ENCODE results near the gene DAPL1.
"Not testable (repeated sequence)": the region's sequence is repeated elsewhere in the genome, so short reads cannot be mapped to it uniquely, and the experiment has no call there.

Gene DAPL1

DNA sequence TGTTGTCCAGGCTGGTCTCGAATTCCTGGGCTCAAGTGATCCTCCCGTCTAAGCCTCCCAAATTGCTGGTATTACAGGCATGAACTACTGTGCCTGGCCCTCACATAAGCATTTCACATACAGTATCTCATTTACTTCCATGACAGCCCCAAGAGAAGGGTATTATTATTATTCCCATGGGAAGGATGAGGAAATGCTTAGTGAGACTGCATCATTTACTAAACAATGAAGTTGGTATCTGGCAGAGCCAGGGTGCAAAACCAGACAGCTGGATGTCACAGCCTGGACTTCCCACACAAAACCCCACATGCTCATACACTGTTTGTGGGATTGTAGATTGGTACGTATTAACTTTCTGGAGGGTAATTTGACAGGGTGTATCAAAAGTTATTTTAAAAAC lies 29.9 kb downstream of the DAPL1 start:
- DNase-seq: no peak

GRCh38 chr2:158826965-158827364 lies 31.8 kb downstream of the DAPL1 start:
- no peak for DNase-seq

DNA sequence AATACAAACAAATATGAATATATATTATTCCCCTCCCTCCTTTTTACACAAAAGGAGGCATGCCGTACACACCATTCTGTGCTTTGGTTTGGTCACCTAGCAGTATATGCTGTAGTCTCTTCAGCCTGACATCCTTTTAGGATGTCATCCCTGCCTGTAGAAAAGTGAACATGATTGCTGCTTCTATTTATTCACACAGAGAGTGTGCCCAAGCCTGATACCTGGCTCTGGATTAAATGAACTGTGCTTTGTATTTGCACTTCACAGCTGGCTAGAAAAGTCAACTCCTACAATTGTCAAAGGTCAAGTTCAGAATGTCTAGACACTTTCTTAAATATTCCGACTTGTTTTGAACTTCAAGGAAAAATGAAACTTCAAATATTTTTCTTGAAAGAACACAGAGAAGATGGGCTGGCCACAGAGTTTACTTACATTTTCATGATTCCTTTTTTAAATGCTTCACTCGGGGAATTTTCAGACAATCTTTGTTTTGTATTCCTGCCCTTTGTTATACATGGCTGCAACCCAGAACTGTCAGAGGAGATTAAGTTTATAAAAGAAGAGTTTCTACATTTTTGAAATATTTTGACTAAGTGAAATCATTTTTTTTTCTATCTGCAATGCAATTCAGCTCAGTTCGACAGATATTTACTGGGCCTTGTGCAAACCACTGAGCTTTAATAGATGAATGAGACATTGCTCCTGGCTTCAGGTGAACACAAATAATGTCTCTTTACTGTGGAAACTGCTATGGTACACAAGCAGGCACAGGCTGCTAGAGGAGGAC lies 33.5 kb downstream of the DAPL1 start:
- DNase-seq: no peak

GRCh38 chr2:158829167-158829566 lies 34.0 kb downstream of the DAPL1 start:
- DNase-seq: no peak

DNA sequence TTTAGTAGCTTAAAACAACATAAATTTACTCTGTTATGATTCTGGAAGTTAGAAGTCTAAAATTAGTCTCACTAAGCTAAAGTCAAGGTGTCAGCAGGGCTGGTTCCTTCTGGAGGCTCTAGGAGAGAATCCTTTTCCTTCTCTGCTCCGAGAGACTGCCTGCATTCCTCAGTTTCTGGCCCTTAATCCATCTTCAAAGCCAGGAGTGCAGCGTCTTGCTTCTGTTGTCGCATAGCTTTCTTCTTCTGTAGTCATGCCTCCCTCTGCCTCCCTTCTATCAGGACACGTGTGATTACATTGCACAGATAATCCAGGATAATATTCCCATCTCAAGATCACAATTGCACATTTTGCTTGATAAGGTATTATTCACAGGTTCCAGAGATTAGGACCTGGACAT lies 35.1 kb downstream of the DAPL1 start:
- no peak for DNase-seq

DNA sequence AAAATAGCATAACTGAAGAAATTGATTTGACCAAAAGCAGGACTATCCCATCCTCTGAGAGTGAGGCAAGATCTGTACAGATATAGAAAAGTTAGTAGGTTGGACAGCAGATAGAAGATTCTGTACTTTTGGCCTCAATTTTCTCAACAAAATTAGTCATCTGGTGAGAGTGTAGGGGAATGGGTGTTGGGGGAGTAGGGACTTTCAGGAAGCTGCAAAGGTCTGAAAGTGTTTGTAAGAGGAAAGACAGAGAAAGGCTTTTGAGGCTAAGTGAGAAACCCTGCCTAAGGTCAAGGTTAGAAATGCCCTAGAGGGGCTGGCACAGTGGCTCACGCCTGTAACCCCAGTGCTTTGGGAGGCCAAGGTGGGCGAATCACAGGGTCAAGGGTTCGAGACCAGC lies 40.3 kb downstream of the DAPL1 start:
- no peak for DNase-seq

- no peak for DNase-seq
Observed at GRCh38 chr2:158837645-158838044, 42.5 kb downstream of the DAPL1 start.

DNA sequence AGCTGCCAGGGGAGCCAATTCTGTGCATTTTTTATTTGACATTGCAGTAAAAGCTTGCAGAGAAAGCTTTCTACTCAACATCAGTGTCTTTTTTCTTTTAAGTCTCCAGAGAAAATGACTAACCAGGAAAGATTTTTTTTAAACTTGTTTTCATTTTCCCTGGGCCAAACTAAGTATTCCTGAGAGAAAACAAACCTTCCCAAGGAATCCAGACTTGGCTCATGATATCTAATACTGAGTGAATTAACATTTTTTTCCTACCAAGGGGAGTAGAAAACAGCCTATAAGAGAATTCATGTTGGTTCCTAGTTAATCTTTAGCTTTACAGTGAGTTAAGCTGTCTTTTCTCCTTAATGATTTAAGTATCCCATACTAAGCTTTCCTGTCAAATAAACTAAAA lies 46.7 kb downstream of the DAPL1 start:
- no peak for DNase-seq

DNA sequence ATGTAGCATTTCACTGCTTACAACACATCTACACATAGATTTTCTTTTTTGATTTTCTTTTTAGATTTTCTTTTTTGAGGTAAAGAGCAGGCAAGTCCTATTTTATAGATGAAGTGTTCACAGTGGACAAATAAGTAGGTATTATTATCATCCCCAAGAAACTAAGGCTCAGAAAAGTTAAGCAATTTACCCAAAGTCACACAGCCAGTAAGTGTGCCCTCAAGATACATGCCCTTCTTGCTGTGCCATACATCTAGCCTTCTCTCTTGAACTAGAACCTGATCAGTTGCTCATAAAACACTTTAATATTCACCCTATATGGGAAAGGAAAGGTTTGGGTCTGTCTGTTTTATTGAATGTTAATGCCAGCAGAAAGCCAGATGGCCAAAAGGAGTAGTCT lies 50.3 kb downstream of the DAPL1 start:
- DNase-seq: no peak

GRCh38 chr2:158845859-158846258 lies 50.7 kb downstream of the DAPL1 start:
- no peak for DNase-seq

GRCh38 chr2:158847526-158847925 lies 52.4 kb downstream of the DAPL1 start:
- DNase-seq: not testable (repeated sequence)

DNA sequence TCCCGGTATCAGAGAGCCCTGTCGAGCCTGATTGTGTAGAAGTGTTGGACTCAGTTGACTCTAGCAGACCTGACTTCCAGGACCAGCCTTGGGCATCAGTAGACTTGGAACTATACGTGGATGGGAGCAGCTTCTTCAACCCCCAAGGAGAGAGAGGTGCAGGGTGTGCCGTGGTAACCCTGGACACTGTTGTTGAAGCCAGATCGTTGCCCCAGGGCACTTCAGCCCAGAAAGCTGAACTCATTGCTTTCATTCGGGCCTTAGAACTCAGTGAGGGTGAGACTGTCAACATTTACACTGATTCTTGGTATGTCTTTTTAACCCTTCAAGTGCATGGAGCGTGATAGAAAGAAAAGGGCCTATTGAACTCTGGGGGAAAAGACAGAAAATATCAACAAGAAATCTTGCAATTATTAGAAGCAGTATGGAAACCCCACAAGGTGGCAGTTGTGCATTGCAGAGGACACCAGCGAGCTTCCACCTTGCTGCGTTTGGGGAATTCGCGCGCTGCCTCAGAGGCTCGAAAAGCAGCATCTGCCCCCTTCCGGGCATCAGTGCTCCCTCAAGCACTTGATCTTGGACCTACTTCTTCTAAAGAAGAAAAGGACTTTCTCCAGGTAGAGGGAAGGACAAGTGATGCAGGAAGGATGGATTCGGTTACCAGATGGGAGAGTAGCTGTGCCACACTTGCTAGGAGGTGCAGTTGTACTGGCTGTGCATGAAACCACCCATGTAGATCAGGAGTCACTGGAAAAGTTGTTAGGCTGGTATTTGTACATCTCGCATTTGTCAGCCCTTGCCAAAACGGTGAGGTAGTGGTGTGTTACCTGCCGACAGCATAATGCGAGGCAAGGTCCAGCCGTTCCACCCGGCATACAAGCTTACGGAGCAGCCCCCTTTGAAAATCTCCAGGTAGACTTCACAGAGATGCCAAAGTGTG lies 53.2 kb downstream of the DAPL1 start:
- not testable (repeated sequence) for DNase-seq

DNA sequence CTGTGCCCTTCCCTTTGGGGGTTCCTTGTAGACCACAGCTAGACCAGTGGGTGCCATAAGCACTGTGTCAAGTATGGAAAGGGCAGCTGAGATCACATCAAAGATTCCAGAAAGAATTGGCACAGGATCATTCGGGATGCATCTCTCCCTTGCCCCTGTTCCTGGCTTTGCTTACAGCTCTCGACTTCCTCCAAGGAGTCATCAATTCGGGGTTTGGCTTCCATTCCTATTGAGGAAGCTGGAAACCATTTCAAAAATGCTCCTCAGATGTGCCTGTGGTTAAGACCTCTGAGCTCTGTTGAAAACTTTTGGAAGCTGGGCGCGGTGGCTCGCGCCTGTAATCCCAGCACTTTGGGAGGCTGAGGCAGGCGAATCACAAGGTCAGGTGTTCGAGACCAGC lies 65.1 kb downstream of the DAPL1 start:
- not testable (repeated sequence) for DNase-seq

DNA sequence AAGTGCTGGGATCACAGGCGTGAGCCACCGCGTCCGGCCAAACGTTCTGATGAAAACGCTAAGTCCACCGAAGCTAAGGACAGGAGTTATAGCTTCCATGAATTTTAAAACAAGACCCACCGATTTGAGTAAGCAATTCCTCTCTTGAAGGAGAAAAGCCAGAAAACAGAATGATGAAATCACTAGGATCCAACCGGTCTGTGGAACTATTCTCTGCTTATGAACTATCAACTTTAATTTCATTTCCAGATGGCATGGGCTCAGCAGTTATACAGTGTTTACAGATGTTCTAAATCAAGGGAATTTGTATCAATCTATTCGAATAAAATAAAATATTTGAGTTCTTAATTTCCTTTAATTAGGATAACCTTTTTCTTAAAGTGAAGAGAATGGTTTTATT lies 66.5 kb downstream of the DAPL1 start:
- not testable (repeated sequence) for DNase-seq

GRCh38 chr2:158865469-158865868 lies 70.4 kb downstream of the DAPL1 start:
- DNase-seq: not testable (repeated sequence)

Measured in NCI-H1436 (cell line).